ENCODE measurements around the gene SLC4A2.
A peak's percentile ranks its signal among the peaks of the same experiment; 100 is the strongest.

SLC4A2 gene

DNA sequence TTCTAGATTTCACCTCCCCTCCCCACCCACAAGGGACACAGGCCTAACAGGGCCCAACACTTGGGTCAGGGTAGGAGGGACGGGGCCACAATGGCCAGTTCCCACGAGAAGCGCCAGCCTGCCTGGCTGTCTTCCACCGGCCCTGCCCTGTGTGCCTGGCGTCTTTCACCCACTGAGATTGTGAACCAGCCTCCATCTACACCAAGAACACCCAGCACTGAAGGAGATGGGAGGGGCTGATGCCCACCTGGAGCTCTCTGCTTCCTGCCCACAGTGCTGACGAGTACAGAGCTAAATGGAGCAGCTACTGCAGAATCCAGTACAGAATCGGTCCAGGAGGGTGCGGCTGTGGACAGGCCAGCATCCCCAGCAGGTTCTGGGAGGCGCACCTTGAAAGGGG is 13.4 kb upstream of the SLC4A2 start:
- no peak for DNase-seq (ENCODE audit: low read depth in 3 of 3)

DNA sequence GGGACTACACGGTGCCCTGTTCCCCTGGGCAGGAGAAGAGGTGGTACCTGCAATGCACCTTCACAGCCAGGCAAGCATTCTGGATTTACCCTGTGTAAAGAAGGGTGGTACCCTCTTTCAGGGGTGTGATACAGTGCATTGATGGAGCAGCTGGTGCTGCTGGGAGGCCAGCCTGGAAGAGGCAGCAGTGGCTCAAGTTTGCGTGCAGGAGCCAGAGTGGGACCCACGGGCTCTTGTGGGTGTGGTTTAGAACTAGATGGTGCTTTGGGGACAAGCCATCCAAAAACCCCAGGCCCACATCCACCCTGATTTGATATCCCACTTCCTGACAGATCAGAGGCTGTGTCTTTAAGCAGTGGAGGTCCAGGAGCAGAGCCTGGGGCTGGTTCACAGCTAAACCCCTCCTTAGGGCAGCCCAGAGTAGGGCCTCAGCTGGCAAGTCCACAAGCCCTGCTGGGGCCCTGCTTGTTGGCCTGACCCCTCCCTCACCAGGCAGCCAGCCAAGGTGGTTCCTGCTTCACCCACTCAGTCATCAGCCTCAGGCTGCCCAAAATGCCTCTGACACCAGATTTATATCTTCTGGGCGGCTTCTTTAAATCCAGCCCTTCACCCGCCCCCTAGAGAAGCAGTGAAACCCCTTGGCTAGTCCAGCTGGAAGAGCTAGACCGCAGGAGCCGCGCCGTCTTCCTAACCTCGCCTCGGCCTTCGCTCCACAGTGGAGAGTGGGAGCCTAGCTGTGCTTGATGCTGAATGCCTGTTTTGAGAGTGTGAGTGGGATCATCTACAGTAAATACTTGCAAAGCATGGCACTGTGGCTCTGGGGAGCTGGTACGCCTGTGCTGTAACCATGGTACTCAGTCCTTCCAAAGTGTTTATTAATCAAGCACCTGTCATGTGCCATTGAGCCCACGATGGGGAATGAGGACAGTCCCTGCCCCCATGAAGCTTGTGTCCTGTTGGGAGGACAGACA is 12.5 kb upstream of the SLC4A2 start:
- DNase-seq (ENCODE audit: low read depth in 3 of 3) = no peak

DNA sequence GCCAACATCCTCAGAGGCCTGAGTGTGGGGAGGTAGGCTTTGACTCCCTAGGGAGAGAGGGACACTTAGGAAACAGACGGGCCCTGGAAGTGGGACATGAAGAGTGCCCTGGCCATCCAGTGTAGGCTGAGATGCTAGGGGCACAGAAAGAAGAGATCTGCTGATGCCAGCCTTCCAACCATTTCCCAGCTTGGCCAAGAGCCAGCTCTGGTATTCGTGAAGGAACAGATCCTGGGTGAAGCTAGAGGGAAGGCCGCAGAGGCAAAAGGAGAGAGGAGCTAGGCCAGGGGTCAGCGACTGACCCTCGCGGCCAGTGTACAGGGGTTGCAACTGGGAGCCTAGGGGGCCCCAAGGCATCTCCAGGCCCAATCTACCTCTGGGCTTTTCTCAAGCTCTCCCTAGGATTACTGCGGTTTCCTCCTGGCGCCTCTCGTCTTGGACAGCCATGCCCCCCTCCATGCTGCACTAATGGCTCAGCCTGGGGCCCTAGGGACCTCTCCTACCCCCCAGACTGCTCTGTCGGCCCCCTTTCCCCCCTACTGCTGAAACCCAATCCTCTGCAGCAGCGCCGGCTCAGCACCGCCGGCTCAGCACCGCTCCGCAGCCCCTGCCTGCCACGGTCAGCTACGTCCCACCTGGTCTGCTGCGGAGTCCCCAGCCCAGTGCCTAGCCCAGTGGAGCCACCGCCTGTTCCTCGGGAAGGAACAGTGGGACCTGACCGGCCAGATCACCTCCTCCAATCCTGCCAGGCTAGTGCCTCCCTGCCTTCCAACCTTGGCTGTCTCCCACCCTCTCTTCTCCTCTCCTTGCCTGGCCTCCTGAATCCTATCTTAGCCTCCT is 11.2 kb upstream of the SLC4A2 start, which contains the start of gene ASIC3:
Gene ASIC3 (plus strand): TSS at position 556 of the 840 bp plus-strand sequence. CDS start 355 bp downstream, outside the sequence.
- no peak for DNase-seq (ENCODE audit: low read depth in 3 of 3)

DNA sequence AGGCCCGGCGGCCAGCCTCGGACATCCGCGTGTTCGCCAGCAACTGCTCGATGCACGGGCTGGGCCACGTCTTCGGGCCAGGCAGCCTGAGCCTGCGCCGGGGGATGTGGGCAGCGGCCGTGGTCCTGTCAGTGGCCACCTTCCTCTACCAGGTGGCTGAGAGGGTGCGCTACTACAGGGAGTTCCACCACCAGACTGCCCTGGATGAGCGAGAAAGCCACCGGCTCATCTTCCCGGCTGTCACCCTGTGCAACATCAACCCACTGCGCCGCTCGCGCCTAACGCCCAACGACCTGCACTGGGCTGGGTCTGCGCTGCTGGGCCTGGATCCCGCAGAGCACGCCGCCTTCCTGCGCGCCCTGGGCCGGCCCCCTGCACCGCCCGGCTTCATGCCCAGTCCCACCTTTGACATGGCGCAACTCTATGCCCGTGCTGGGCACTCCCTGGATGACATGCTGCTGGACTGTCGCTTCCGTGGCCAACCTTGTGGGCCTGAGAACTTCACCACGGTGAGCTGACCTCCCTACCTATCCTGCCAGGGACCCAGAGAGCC is 10.4 kb upstream of the SLC4A2 start:
- DNase-seq (ENCODE audit: low read depth in 3 of 3) = no peak

DNA sequence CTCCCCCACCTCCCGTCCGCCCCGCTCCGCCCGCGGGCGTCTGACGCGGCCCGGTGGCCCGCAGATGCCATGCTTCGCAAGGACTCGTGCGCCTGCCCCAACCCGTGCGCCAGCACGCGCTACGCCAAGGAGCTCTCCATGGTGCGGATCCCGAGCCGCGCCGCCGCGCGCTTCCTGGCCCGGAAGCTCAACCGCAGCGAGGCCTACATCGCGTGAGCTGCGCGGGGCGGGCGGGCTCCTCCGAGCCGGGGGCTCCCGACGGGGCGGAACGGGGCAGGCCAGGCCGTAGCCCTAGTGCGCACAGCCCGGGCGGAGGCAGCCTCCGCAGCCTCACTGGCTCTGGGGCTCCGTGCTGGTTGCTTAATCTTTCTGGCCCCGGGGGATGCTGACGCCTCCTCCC is 8.3 kb upstream of the SLC4A2 start:
- DNase-seq (ENCODE audit: low read depth in 3 of 3) = peak in 2 of 3 donors; percentile 20 to 28

DNA sequence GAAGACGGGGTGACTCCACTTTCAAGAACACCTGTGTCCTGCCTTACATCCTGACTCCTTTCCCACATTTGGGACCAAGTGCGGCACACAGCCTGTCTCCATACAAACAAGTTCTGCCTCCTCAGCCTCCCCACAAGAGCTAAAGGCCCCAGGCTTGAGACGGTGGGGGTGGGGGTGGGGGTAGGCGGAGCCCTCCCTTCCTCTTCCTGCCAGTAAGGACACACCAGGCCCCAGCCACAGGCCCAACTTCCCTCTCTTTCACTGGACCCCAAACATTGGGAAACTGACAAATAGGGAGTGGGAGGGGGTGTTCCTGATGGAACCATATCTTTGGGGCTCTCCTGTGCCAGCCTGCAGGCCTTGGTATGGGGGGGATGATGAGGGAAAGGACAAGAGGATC is 6.3 kb upstream of the SLC4A2 start:
- no peak for DNase-seq (ENCODE audit: low read depth in 3 of 3)

DNA sequence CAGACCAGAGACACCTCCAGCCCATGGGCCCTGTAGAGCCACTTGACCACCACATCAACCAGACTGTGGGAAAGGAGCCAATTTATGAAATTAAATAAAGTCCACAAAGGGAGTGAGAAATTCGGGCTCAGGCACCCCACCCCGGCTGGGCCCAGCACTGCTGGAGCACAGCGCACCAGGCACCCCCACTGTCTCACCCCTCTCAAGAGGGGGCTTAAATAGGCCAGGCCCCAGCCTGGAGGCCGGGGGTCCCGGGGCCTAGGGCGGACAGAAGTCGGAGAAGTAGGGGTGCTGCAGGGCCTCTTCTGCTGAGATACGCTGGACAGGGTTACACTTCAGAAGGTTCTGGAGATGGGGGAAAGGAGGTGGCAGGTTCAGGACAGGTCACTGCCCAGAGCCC is 5.6 kb upstream of the SLC4A2 start:
- no peak for DNase-seq (ENCODE audit: low read depth in 3 of 3)

DNA sequence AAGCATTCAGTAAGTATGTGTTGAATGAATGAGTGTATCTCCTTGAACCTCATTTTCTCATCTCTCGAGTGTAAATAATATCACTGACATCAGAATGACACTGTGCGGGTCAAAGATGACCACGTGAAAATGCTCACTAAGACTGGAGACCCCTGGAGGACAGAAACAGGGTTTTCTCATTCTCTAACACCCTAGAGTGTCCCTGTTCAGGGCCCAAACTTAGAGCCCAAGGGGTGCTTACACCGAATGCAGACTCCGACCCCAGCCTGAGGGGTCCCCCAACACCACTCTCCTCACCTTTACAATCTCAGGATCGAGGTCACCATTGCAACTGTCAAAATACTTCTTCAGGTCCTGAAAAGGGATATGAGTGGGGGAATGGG is 3.1 kb upstream of the SLC4A2 start:
- no peak for DNase-seq (ENCODE audit: low read depth in 3 of 3)

DNA sequence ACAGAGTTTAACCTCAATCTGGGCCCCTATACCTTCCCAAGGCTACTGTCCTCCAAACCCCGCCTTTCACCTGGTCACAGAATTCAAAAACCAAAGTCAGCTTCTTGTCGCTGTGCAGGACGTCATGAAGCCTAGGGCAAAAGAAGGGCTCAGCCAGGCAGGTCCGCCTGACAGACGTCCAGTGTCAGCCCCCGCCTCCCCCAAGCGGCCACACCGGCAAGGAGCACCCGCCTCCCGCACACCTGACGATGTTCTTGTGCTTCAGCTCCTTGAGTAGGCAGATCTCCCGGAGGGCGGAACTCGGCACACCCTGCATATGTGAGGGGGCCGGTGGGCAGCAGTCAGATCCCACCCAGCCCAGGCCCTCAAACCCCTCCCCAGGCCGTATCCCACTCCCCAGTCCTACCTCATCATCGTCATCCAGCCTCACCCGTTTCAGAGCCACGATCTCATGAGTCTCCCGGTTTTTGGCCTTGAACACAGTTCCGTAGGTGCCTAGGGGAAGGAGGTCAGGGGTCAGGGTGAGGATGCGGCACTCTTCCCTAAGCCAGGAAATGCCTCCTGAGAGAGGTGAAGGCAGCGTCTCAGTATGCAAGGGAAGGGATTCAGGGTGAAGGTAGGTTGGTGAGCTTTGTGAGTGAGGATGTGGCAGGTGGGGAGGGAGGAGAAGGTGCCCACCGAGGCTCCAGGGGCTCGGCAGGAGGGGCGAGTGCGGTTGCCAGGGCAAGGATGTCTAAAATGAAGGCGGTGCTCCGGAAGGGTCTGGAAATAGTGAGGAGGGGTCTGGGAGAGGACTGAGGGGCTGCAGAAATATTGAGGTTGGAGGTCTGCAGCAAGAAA is 2.5 kb upstream of the SLC4A2 start:
- no peak for DNase-seq (ENCODE audit: low read depth in 3 of 3)

DNA sequence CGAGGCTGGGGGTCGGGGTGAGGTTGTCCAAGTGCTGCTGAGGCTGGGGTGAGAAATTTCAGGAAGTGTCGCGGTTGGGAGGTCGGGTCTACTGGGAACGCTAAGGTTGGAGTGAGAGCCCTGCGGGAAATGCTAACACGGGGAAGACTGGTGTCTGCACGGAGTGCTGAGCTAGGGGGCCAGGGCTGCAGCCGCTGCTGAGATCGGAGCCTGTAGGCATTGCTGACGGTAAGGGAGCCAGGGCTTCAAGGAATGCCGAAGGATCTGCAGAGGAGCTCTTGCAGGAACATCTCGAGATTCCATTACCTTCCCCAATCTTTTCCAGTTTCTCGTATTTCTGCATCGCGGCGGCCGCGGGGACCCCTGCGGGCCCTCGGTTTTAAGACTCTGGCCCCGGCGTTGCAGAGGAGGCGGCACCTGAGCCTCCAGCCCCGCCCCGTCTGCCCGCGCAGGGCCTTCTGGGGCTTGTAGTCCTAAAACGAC is 1.8 kb upstream of the SLC4A2 start, which contains the start of gene CDK5:
Gene CDK5 (minus strand): TSS at position 392 of the 483 bp plus-strand sequence. CDS start 49 bp downstream, at position 343.
- DNase-seq (ENCODE audit: low read depth in 3 of 3) = no peak

DNA sequence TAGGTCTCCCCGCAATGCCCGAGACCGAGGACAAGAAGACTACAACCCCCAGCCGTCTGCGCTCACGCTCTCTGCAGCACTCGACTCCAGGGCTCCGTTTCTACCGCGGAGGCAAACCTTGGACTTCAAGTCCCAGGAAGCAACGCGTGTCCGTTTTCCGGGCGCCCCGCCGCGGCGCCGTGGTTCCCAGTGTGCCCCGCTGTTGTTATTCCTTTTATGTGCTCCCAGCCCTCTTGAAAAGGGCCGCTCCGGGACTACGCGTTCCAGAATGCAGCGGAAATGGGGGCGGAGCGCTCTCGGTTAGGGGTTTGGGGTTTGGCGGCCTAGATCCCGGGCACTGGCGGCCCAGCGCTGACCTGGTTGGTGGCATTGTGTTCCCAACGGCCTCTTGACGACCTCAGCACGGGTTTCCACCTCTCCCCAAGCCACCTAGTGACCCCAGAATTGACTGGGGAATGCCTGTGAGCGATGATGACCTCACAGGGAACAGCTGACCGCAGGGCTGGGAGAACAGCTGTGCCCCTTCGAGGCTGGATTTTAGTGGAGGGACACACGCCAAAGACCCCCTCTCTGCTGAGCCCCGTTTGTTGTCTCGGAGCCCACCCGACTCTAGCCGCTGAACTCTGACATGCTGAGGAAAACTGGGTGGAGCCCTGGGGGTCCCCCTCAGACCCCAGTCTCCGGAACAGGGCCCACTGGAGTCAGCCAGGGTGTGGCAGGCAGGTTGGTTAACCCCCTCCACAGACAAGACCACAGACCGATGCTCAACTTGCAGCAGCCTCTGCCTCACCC is 1.2 kb upstream of the SLC4A2 start:
- DNase-seq (ENCODE audit: low read depth in 3 of 3) = peak; percentile 92 to 96 (median 96)

DNA sequence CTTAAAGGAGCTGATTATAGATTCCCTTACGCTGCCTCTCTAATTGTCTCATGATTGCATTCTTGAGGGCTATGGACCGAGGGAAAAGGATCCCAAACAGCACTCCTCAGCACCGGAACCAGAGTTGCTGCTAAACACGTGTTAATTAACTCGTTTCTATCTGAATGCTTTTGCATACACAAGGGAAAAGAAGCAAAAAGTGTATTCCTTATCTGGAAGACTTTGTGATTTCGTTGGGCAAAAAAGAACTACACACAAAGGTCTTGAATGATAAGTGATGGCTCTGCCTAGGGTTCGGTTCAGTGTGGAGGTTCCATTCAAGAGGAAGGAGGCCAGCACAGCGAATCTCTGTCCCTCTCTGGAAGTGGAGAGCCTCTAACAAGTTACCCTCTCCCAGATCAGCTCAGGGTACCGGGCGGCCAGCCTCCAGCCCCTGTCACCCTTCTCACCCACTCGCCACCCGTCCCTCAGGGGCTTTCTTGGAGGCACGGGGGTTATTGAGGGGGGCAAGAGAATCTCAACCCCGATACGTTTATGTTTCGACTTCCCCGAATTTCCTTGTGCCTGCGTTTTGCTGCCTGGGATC is 515 bp upstream of the SLC4A2 start:
- no peak for DNase-seq (ENCODE audit: low read depth in 3 of 3)

DNA sequence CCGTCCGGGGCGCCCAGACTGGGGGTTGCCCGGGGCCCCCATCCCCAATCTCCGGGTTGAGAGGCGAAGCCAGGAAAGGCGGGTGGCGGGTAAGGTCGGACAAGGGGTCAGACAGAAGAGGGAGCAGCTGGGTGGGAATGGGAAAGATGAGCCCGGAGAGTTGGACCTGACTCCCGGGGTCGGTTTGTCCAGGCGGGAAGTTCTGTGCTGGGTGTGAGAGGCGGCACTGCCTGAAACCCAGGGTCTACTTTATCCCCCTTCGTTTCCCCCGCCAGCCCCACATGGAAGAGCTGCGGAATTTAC is 675 bp downstream of the SLC4A2 start:
- no peak for DNase-seq (ENCODE audit: low read depth in 3 of 3)

DNA sequence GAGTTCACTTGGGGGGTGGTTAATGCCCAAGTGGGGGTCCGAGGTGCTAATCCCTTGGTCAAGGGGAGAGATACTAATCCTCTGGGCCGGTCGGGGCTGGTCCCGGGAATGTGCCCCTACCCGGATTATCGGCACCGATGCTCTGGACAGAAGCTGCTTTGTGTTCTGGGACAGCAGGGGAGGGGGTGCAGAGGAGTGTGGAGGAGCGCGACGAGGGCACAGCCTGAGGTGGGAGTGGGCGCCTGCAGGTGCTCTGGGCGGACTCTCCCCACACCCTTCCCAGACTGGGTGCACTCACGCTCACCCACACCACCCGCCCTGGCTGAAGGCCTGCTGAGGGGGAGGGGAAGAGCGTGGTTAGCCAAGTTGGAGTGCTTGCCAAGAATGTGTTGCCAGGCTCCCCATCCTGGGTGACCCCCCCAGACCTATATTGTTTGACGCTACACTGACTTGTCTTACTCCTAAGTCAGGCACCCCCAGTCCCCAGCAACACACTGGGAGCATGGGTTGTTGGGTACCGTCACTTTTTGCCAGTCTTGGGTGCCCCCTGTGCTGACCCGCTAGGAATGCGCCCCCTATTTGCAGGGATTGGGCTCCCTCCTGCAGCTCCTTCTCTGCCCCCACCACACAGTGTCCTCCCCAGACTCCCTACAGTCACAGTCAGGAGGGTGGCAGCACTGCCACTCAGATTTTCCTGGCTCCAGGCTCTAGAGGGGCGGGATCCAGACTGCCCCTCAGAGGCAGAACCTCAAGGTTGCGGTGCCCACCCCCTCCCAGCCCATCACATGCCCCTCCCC is 1.2 kb downstream of the SLC4A2 start:
- DNase-seq (ENCODE audit: low read depth in 3 of 3) = no peak

DNA sequence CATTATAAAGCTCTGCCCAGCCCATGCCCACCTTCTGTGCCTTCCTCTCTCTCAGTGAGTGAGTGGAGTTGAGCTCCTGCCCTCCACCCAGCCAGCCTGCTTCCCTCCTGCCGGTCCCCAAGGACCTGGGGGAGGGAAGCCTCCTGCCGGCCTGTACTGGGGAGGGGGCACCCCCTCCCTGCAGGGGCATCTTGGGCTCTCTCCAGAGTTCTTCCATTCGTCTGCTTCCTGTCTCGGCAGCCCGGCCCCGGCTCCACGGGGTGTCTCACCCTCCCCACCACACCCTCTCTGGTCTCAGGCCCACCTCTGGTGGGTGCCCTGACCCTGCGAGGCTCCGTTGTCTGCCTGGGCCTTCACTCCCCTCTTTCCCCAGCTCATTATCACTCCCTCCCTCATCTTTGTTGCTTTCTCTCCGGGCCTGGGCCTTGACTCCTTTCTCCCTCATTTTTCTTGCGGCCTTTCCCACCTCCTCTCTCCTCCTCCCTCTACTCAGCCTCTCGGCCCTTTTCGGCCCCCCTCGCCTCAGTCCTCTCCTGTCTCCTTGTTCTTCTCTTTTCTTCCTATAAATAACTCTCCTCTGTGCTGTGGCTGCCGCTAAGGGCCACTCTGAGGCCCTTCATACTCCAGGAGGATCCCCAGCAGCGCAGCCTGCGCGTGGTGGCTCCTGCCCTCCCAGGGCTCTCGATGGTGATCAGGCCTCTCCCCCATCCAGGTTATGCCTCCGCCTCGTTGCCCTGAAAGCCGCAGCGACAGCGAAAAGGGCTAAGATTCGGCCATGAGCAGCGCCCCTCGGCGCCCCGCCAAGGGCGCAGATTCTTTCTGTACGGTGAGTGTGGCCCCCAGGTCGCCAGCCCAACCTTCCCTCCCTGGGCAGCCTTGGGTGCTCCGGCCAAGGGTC is 2.1 kb downstream of the SLC4A2 start:
- no peak for DNase-seq (ENCODE audit: low read depth in 3 of 3)

DNA sequence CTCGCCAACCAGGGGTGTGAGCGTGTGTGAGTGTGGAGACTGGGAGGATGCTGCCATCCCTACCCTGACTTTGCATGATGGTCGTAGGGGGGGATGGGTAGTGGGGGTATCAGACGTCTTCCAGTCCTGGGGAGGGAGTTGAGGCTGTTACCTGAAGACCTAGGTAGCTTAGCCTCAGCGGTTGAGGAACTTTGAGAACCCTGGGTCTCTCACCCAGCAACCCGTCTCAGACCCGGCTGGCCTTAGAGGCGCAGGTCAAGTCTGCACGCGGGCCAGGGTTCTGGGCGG is 2.7 kb downstream of the SLC4A2 start:
- no peak for DNase-seq (ENCODE audit: low read depth in 3 of 3)

DNA sequence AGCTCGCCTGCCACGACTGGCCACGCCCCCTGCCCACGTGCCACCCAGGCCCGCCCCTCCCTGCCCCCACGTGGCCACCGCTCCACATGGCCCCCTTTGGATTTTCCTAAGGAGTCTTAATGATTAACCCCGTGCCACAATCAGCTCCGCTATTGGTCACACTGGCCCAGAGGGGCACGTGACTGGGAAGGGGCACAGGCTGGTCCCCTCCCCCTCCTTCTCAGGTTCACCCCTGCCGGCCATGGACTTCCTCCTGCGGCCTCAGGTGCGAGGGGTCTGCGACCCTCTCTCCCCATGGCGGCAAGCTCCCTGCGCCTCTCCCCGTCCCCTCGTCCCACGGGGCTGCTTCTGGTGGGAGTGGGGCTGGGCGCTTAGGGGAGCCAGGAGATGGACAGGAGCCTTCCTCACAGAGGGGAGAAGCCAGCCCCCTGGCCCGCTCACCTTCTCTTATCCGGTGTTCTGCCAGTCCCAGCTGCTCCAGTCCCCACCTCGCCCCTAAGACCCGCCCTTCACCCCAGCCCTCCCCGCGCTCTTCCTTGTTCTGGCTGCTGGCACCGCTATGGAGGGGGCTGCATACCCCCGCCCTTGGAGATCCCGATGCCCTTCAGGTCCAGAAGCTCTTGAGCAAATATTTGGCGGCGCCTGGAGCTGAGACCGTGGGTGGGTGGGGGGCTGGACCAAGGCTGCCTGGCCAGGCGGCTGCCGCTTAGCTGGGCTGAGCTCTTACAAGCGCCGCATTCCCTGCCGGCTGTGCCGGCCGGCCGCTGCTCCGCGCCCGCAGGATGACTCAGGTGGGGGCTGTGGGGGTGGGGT is 3.2 kb downstream of the SLC4A2 start:
- DNase-seq (ENCODE audit: low read depth in 3 of 3) = no peak

DNA sequence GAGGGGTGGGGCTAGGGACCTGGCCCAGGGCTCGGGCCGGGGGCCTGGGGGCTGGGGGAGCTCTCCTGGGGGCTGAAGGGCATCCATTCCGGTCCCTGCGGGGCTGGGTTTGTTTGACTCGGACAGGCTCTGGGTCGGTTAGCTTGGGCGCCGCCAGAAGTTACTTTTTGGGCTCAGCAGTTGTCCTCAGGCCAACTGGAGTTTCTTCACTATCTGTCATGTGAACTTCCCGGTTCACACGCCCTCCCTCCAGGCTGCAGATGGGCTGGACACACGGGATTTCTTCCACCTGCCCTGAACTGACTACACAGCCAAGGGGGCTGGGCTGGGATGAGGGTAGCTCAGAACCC is 3.8 kb downstream of the SLC4A2 start:
- DNase-seq (ENCODE audit: low read depth in 3 of 3) = no peak

All from stimulated activated CD4-positive, alpha-beta T cell treated with anti-CD3 and anti-CD28 coated beads, TNF-alpha, amount 100 ng/mL, for 48 hours (primary cell).